GM21576 (cell line): Measurements from ENCODE around the gene ZMIZ1.

Source experiments
- ATAC-seq: cut with Tn5 transposase; IDR thresholded peaks from one replicate; pipeline ENCODE4 v1.9.1; 2021; ENCODE audit warnings: mild to moderate bottlenecking, moderate library complexity; ENCODE audit not compliant: unreplicated experiment

ZMIZ1 gene

GRCh38 chr10:79079054-79079397 is 10.3 kb downstream of the ZMIZ1 start:
- ATAC-seq, result no peak

GRCh38 chr10:79079490-79080355 is 11.0 kb downstream of the ZMIZ1 start:
- ATAC-seq, result no peak

GRCh38 chr10:79081353-79082034 is 12.7 kb downstream of the ZMIZ1 start:
- ATAC-seq, result no peak

GRCh38 chr10:79082035-79082373 is 13.2 kb downstream of the ZMIZ1 start:
- no peak for ATAC-seq

- no peak for ATAC-seq
These were observed 14.1 kb downstream of the ZMIZ1 start for GRCh38 chr10:79082631-79083596.

GRCh38 chr10:79084012-79084971 is 15.5 kb downstream of the ZMIZ1 start:
- ATAC-seq, result peak; percentile 38

GRCh38 chr10:79084972-79085597 is 16.3 kb downstream of the ZMIZ1 start:
- ATAC-seq, result peak; percentile 54

GRCh38 chr10:79086822-79087221 is 18.1 kb downstream of the ZMIZ1 start:
- no peak for ATAC-seq

- ATAC-seq, result no peak
These were observed 19.0 kb downstream of the ZMIZ1 start for GRCh38 chr10:79087721-79088120.

- no peak for ATAC-seq
These were observed 19.4 kb downstream of the ZMIZ1 start for GRCh38 chr10:79088176-79088575.

- no peak for ATAC-seq
These were observed 20.0 kb downstream of the ZMIZ1 start for GRCh38 chr10:79088613-79089355.

- ATAC-seq, result no peak
These were observed 20.9 kb downstream of the ZMIZ1 start for GRCh38 chr10:79089632-79090031.

GRCh38 chr10:79090134-79090803 is 21.5 kb downstream of the ZMIZ1 start:
- ATAC-seq, result peak; percentile 52

- ATAC-seq, result no peak
These were observed 23.6 kb downstream of the ZMIZ1 start for GRCh38 chr10:79092292-79092896.

GRCh38 chr10:79093658-79094411 is 25.1 kb downstream of the ZMIZ1 start:
- peak; percentile 33 for ATAC-seq

GRCh38 chr10:79094412-79095175 is 25.8 kb downstream of the ZMIZ1 start:
- no peak for ATAC-seq

GRCh38 chr10:79095316-79095715 is 26.6 kb downstream of the ZMIZ1 start:
- ATAC-seq, result no peak
